ENCODE measurements around the gene HMGB4.

The HMGB4 gene

GRCh38 chr1:33863779-33864178, at the start of gene HMGB4:
TSS of gene HMGB4 (plus strand) at chr1:33864079. CDS start at chr1:33864192, 113 bp downstream.
- DNase-seq: no peak

- no peak for DNase-seq
Observed at GRCh38 chr1:33814166-33814565, 49.7 kb upstream of the HMGB4 start.

- no peak for DNase-seq
Observed at GRCh38 chr1:33815061-33815460, 48.8 kb upstream of the HMGB4 start.

- DNase-seq: no peak
Observed at GRCh38 chr1:33818071-33818470, 45.8 kb upstream of the HMGB4 start.

GRCh38 chr1:33819290-33819912, 44.5 kb upstream of the HMGB4 start:
- no peak for DNase-seq

- no peak for DNase-seq
Observed at GRCh38 chr1:33819913-33820311, 44.0 kb upstream of the HMGB4 start.

- no peak for DNase-seq
Observed at GRCh38 chr1:33820804-33821203, 43.1 kb upstream of the HMGB4 start.

- DNase-seq: no peak
Observed at GRCh38 chr1:33821291-33821690, 42.6 kb upstream of the HMGB4 start.

GRCh38 chr1:33822396-33822795, 41.5 kb upstream of the HMGB4 start:
- no peak for DNase-seq

GRCh38 chr1:33823401-33823800, 40.5 kb upstream of the HMGB4 start:
- no peak for DNase-seq

GRCh38 chr1:33823830-33824229, 40.0 kb upstream of the HMGB4 start:
- DNase-seq: no peak

- DNase-seq: no peak
Observed at GRCh38 chr1:33824321-33824720, 39.6 kb upstream of the HMGB4 start.

GRCh38 chr1:33824971-33825370, 38.9 kb upstream of the HMGB4 start:
- DNase-seq: no peak

- DNase-seq: no peak
Observed at GRCh38 chr1:33825506-33825905, 38.4 kb upstream of the HMGB4 start.

GRCh38 chr1:33826311-33826710, 37.6 kb upstream of the HMGB4 start:
- no peak for DNase-seq

GRCh38 chr1:33826711-33827110, 37.2 kb upstream of the HMGB4 start:
- no peak for DNase-seq

GRCh38 chr1:33828059-33828458, 35.8 kb upstream of the HMGB4 start:
- DNase-seq: no peak

- no peak for DNase-seq
Observed at GRCh38 chr1:33828654-33829053, 35.2 kb upstream of the HMGB4 start.

- no peak for DNase-seq
Observed at GRCh38 chr1:33836911-33837310, 27.0 kb upstream of the HMGB4 start.

- no peak for DNase-seq
Observed at GRCh38 chr1:33837635-33838034, 26.2 kb upstream of the HMGB4 start.

GRCh38 chr1:33841494-33841893, 22.4 kb upstream of the HMGB4 start:
- no peak for DNase-seq

- DNase-seq: no peak
Observed at GRCh38 chr1:33842348-33842747, 21.5 kb upstream of the HMGB4 start.

GRCh38 chr1:33844166-33844565, 19.7 kb upstream of the HMGB4 start:
- no peak for DNase-seq

- no peak for DNase-seq
Observed at GRCh38 chr1:33846861-33847260, 17.0 kb upstream of the HMGB4 start.

GRCh38 chr1:33848205-33848937, 15.5 kb upstream of the HMGB4 start:
- no peak for DNase-seq

Data from GF-D8 (cell line).